GM12801 (cell line): ENCODE data around the gene NPAT.

ENCODE experiments used
- CTCF ChIP-seq: IDR thresholded peaks from one replicate; pipeline ENCODE4 v1.5.1; 2011; ENCODE audit warnings: control low read depth; ENCODE audit not compliant: insufficient read length; ENCODE audit errors: extremely low read depth

NPAT gene

GRCh38 chr11:108224911-108225786 is 2.7 kb upstream of the NPAT start:
- TF ChIP-seq CTCF, result no peak

GRCh38 chr11:108224366-108224765 is 1.9 kb upstream of the NPAT start:
- no peak for TF ChIP-seq CTCF

- no peak for TF ChIP-seq CTCF
These were observed 1.1 kb upstream of the NPAT start for GRCh38 chr11:108223348-108224149.

GRCh38 chr11:108221911-108222573 is 396 bp downstream of the NPAT start:
- TF ChIP-seq CTCF, result no peak

GRCh38 chr11:108221371-108221770 is 1.1 kb downstream of the NPAT start:
- TF ChIP-seq CTCF, result no peak

- TF ChIP-seq CTCF, result no peak
These were observed 1.6 kb downstream of the NPAT start for GRCh38 chr11:108220721-108221336.
